GM13977 (cell line): Measurements from ENCODE around the gene HSP90AA1.
"Not testable (repeated sequence)": the region's sequence is repeated elsewhere in the genome, so short reads cannot be mapped to it uniquely, and the experiment has no call there.

Experiments used
- DNase-seq: peaks from one replicate; pipeline ENCODE4 v3.0.0; 2012; ENCODE audit warnings: low spot score
- in situ Hi-C: fragments of 300-500 bp; cut with MboI; formaldehyde crosslinking; loops from one replicate; pipeline ENCODE4 v1.12.0; 2022; ENCODE audit warnings: low sequenced_read_pairs, low pct_unique_long_range_greater_than_20kb, mixed read lengths, inconsistent platforms; ENCODE audit not compliant: unreplicated experiment
- TF ChIP-seq, protein P1 (sequence below): IDR thresholded peaks from 2 replicates; pipeline ENCODE4 v1.5.1; 2012; ENCODE audit warnings: mild to moderate bottlenecking, control low read depth; ENCODE audit not compliant: insufficient read depth; ENCODE audit errors: extremely low read depth, missing control alignments

Gene HSP90AA1

DNA sequence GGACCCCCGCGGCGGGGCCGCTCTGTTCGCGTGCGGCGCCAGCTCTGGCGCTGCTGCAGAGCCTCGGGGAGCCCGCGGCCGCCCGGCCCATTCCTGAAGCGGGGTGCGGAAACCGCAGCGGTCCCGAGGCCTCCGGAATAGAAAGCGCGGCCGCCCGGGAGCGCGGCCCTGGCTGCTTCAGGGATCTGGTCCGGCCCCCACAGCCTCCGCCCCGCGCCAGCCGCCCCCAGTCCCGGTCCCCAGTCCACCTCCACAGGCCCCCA, 204 bp downstream of the HSP90AA1 start:
- DNase-seq: no peak
- in situ Hi-C loops: no loop called here
- TF ChIP-seq, protein P1, sequence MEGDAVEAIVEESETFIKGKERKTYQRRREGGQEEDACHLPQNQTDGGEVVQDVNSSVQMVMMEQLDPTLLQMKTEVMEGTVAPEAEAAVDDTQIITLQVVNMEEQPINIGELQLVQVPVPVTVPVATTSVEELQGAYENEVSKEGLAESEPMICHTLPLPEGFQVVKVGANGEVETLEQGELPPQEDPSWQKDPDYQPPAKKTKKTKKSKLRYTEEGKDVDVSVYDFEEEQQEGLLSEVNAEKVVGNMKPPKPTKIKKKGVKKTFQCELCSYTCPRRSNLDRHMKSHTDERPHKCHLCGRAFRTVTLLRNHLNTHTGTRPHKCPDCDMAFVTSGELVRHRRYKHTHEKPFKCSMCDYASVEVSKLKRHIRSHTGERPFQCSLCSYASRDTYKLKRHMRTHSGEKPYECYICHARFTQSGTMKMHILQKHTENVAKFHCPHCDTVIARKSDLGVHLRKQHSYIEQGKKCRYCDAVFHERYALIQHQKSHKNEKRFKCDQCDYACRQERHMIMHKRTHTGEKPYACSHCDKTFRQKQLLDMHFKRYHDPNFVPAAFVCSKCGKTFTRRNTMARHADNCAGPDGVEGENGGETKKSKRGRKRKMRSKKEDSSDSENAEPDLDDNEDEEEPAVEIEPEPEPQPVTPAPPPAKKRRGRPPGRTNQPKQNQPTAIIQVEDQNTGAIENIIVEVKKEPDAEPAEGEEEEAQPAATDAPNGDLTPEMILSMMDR: no peak

DNA sequence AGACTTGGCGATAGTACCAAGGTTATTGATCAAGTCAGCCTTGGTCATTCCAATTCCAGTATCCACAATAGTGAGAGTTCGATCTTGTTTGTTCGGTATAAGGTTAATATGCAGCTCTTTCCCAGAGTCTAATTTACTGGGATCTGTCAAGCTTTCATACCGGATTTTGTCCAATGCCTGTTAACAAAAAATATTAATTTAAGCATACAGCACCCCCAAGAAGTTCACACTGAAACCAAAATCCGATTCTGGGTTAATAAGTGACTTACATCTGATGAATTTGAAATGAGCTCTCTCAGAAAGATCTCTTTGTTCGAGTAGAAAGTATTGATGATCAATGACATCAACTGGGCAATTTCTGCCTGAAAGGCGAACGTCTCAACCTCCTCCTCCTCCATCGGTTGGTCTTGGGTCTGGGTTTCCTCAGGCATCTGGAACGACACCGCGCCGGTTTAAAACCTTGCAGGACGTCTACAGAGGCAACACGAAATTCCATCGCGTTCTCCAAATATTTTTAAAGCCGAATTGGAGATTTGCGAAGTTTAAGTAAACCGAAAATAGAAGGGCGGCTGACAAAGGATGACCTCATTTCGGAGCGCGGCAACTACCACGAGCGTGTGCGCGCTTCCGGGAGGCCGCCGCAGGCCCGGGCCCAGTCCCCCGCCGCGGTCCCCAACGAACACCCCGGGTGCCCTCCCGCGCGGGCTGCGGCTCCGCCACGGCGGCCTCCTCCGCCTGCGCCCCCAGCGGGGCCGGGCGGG, 716 bp downstream of the HSP90AA1 start:
- DNase-seq: peak; percentile 74
- TF ChIP-seq, protein P1: no peak
- in situ Hi-C loops: no loop called here

- no peak for DNase-seq
- TF ChIP-seq, protein P1: no peak
- in situ Hi-C loops: no loop called here
Measured at GRCh38 chr14:102085488-102085887, 1.4 kb downstream of the HSP90AA1 start.

DNA sequence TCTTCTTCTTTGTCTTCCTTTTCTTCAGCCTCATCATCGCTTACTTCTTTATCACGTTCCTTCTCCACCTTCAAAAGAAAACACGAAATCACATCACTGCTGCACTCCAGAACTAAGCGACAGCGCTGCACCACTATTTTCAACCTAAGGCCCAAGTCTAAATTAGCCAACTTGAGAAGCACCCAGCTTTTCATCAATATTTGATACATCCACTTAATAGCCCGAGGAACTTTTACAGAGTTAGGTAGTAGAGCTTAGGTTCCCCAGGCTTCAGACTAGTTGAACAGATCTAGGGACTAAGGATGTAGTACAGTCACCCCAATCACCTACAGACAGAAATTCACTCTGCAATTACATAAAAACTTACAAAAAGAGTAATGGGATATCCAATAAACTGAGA, 1.9 kb downstream of the HSP90AA1 start:
- no peak for DNase-seq
- in situ Hi-C loops: no loop called here
- TF ChIP-seq, protein P1: no peak

DNA sequence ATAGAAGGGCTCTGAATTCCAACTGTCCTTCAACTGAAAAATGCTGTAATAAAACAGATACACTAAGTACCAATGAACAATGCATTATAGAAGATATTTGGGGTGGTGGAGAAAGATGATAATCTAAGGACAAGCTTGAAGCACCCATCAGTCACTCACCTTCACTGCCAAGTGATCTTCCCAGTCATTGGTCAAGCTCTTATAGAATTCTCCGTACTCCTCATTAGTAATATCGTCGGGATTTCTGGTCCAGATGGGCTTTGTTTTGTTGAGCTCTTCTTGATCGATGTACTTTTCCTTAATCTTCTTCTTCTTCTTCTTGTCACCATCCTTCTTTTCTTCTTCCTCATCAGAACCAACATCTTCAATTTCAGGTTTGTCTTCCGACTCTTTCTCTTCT, 2.3 kb downstream of the HSP90AA1 start:
- DNase-seq, in situ Hi-C loops: not testable (repeated sequence)

DNA sequence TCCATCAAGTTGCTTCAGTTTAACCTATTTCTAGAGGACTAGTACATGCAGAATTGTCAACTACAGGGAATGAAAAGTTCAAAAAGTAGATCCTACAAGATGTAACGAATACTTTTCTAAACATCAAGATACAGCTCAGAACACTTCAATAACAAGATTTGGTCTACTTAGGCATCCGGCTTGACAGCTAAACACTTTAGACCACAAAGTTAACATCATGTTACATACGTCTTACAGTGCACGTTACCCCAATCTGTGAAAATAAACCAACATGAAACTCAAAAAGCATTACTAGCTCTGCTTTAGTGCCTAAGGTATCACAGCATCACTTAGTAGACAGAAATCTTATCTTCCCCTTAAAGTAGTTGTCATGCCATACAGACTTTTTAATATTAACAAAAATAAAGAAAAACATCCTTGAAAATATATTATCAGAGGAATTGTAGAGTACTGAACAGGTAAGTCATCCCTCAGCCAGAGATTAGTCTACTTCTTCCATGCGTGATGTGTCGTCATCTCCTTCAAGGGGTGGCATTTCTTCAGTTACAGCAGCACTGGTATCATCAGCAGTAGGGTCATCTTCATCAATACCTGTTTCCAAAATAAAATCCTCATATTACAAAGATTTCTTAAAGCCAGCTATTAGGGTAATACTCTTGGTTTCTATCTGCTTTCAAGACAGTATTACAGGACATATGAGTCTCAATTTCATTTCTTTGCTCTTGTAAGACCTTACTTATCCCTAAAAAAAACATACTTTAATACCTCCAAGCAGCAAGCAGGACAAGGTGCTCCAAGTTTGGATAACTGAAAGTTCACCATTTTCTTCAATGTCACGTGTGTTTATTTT, 5.4 kb downstream of the HSP90AA1 start:
- TF ChIP-seq, protein P1: no peak
- DNase-seq: no peak
- in situ Hi-C loops: no loop called here
